ENCODE data around the gene ZBTB5.

- TF ChIP-seq EZH2 (IDR thresholded peaks at IDR 0.05; ENCODE audit: insufficient read depth, poor library complexity, severe bottlenecking) (no peak), EZH2phosphoT487 (IDR thresholded peaks at IDR 0.05; ENCODE audit: insufficient read depth, low read depth) (no peak)
Measured at GRCh38 chr9:37429441-37430285, 35.6 kb downstream of the ZBTB5 start.

All from GM23248 (cell line).